Mesenchymal stem cell (in vitro differentiated cells and primary cell): ENCODE data around the gene NDUFV2.
"Not testable (repeated sequence)": the region's sequence is repeated elsewhere in the genome, so short reads cannot be mapped to it uniquely, and the experiment has no call there.

ENCODE experiments used
- DNase-seq: peaks from one replicate; pipeline ENCODE4 v3.0.0-alpha.2; 2013
- H2AFZ ChIP-seq: one replicate; pipeline ENCODE4 v1.6.1; 2013; ENCODE audit warnings: low read depth, mild to moderate bottlenecking, control low read depth, inconsistent platforms, low read length, moderate library complexity
- H2AK5ac ChIP-seq: 2 replicates; pipeline ENCODE4 v1.6.1; 2013; ENCODE audit warnings: low read length, moderate library complexity, mild to moderate bottlenecking, inconsistent platforms; ENCODE audit not compliant: severe bottlenecking
- H2BK120ac ChIP-seq: one replicate; pipeline ENCODE4 v1.6.1; 2013; ENCODE audit warnings: low read depth, mild to moderate bottlenecking, inconsistent platforms, low read length, moderate library complexity
- H2BK12ac ChIP-seq, 2 experiments: one replicate each; pipeline ENCODE4 v1.6.1; 2013; ENCODE audit warnings: inconsistent platforms in 2 of 2, low read length in 2 of 2, mild to moderate bottlenecking in 2 of 2, moderate library complexity in 2 of 2, control low read depth in 1 of 2
- H2BK15ac ChIP-seq: one replicate; pipeline ENCODE4 v1.6.1; 2013; ENCODE audit warnings: mild to moderate bottlenecking, low read depth, inconsistent platforms; ENCODE audit not compliant: poor library complexity, severe bottlenecking
- H2BK5ac ChIP-seq: 2 replicates; pipeline ENCODE4 v1.6.1; 2013; ENCODE audit warnings: low read depth, mild to moderate bottlenecking, low read length, control low read depth, inconsistent platforms; ENCODE audit not compliant: poor library complexity, severe bottlenecking
- H3K14ac ChIP-seq, 2 experiments: one replicate each; pipeline ENCODE4 v1.6.1; 2013; ENCODE audit warnings: inconsistent platforms in 2 of 2, low read length in 2 of 2, control low read depth in 1 of 2, mild to moderate bottlenecking in 1 of 2, moderate library complexity in 1 of 2
- H3K18ac ChIP-seq, 2 experiments: one replicate each; pipeline ENCODE4 v1.6.1; 2013; ENCODE audit warnings: inconsistent platforms in 2 of 2, low read length in 2 of 2, control low read depth in 1 of 2, low read depth in 1 of 2, mild to moderate bottlenecking in 1 of 2
- H3K23ac ChIP-seq, 2 experiments: one replicate each; pipeline ENCODE4 v1.6.1; 2013; ENCODE audit warnings: inconsistent platforms in 2 of 2, low read length in 2 of 2, mild to moderate bottlenecking in 2 of 2, moderate library complexity in 2 of 2, control low read depth in 1 of 2
- H3K27ac ChIP-seq: 2 replicates; pipeline ENCODE4 v1.5.1; 2013; ENCODE audit warnings: mild to moderate bottlenecking, moderate library complexity, low read length, control low read depth, inconsistent platforms; ENCODE audit not compliant: poor library complexity, severe bottlenecking
- H3K27me3 ChIP-seq, 2 experiments: 2 replicates each; pipeline versions ENCODE4 v1.6.1 to v1.7.0; 2013; ENCODE audit warnings: low read length in 2 of 2, mild to moderate bottlenecking in 2 of 2, moderate library complexity in 2 of 2, control low read depth in 1 of 2, inconsistent platforms in 1 of 2; ENCODE audit not compliant: control insufficient read depth in 1 of 2, insufficient read depth in 1 of 2
- H3K36me3 ChIP-seq, 2 experiments: 2 replicates each; pipeline versions ENCODE4 v1.6.1 to v1.7.0; 2013; ENCODE audit warnings: low read length in 2 of 2, control low read depth in 1 of 2, inconsistent platforms in 1 of 2, low read depth in 1 of 2, mild to moderate bottlenecking in 1 of 2; ENCODE audit not compliant: insufficient read depth in 2 of 2, control insufficient read depth in 1 of 2
- H3K4ac ChIP-seq, 2 experiments: one replicate each; pipeline ENCODE4 v1.6.1; 2013; ENCODE audit warnings: inconsistent platforms in 2 of 2, low read length in 2 of 2, mild to moderate bottlenecking in 2 of 2, moderate library complexity in 2 of 2, control low read depth in 1 of 2, low read depth in 1 of 2
- H3K4me1 ChIP-seq: 2 replicates; pipeline ENCODE4 v1.6.1; 2013; ENCODE audit warnings: low read depth, low read length, control low read depth; ENCODE audit not compliant: control insufficient read depth, insufficient read depth
- H3K4me2 ChIP-seq: 2 replicates; pipeline ENCODE4 v1.6.1; 2013; ENCODE audit warnings: low read length, mild to moderate bottlenecking, inconsistent platforms; ENCODE audit not compliant: poor library complexity, severe bottlenecking
- H3K4me3 ChIP-seq, 2 experiments: 2 replicates each; pipeline versions ENCODE4 v1.5.1 to v1.7.0; 2013; ENCODE audit warnings: low read length in 2 of 2, mild to moderate bottlenecking in 2 of 2, control low read depth in 1 of 2, low read depth in 1 of 2; ENCODE audit not compliant: insufficient read depth in 1 of 2
- H3K79me1 ChIP-seq: replicated peaks from 2 replicates; pipeline ENCODE4 v1.6.1; 2013; ENCODE audit warnings: mild to moderate bottlenecking, control low read depth, low read length, inconsistent platforms; ENCODE audit not compliant: poor library complexity, severe bottlenecking
- H3K9ac ChIP-seq: 2 replicates; pipeline ENCODE4 v1.7.0; 2013; ENCODE audit warnings: mild to moderate bottlenecking, low read length, moderate library complexity
- H3K9me3 ChIP-seq: 2 replicates; pipeline ENCODE4 v1.7.0; 2013; ENCODE audit warnings: mild to moderate bottlenecking, low read length; ENCODE audit not compliant: control insufficient read depth
- H4K8ac ChIP-seq: one replicate; pipeline ENCODE4 v1.6.1; 2013; ENCODE audit warnings: inconsistent platforms, mild to moderate bottlenecking, low read length, moderate library complexity
- H4K91ac ChIP-seq: one replicate; pipeline ENCODE4 v1.6.1; 2013; ENCODE audit warnings: mild to moderate bottlenecking, low read length, inconsistent platforms
- WGBS: methylation state at CpG from one replicate; pipeline ENCODE4 v1.1.7; 2013; ENCODE audit warnings: mixed read lengths; 5-methylcytosine and 5-hydroxymethylcytosine counted together

NDUFV2 gene

GRCh38 chr18:9088252-9088651 lies 14.2 kb upstream of the NDUFV2 start:
- Histone ChIP-seq H3K9me3 (no peaks in the 10 kb centered on the region), H3K4me2 (no peak overlapping the region), H3K9ac (no peak overlapping the region), H3K18ac (peak overlapping the region in 1 of 2 experiments; percentile 56), H4K8ac (no peak overlapping the region), H3K4me1 (no peaks in the 10 kb centered on the region), H2AFZ (no peak overlapping the region), H2AK5ac (no peak overlapping the region), H3K4ac (no peak overlapping the region), H3K27ac (no peak overlapping the region), H2BK120ac (no peak overlapping the region), H4K91ac (no peak overlapping the region), H2BK12ac (peak overlapping the region in 1 of 2 experiments; percentile 72), H3K79me1 (no peaks in the 10 kb centered on the region), H3K4me3 (no peak overlapping the region), H3K36me3 (no peaks in the 10 kb centered on the region), H3K27me3 (no peaks in the 10 kb centered on the region), H2BK15ac (no peak overlapping the region), H3K23ac (no peak overlapping the region), H2BK5ac (no peak overlapping the region), H3K14ac (no peak overlapping the region)
- WGBS = 100% methylated on average over 5 of the region's 5 CpGs
- DNase-seq = no peak

GRCh38 chr18:9088727-9089126 lies 13.8 kb upstream of the NDUFV2 start:
- H3K4me2 ChIP-seq, H3K27me3 ChIP-seq, H3K27ac ChIP-seq, H2AFZ ChIP-seq, H2BK120ac ChIP-seq, H3K36me3 ChIP-seq, H3K4me1 ChIP-seq, H3K23ac ChIP-seq, H2BK12ac ChIP-seq, H2AK5ac ChIP-seq, H3K4ac ChIP-seq, H3K9me3 ChIP-seq, H3K79me1 ChIP-seq, H3K9ac ChIP-seq, H2BK15ac ChIP-seq, H3K18ac ChIP-seq, H4K91ac ChIP-seq, H3K4me3 ChIP-seq, H3K14ac ChIP-seq, H2BK5ac ChIP-seq, H4K8ac ChIP-seq, DNase-seq: not testable (repeated sequence)
- WGBS = 96% methylated on average over 2 of the region's 2 CpGs

DNA sequence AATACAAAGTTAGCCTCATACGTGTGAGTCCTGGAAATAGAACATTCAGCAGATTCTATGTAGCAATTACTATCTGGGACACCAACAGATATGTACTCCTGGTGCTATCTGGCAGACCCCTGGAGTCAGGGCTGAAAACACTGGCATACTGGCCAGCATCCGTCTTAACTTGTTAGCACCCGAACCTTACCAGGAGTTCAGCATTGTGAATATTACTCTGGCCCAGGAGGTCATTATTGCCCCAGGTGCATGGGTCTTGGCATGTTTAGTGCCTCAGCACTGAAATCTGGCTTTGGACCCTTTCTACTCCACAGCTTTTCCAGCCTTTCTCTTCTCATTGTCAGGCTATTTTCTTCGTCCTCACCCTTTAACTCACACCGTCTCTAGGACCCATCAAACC lies 11.9 kb upstream of the NDUFV2 start:
- no peak overlapping the region for H3K23ac ChIP-seq
- no peak overlapping the region for H3K9ac ChIP-seq
- H2BK12ac ChIP-seq = peak overlapping the region in 1 of 2 experiments; percentile 71
- H4K91ac ChIP-seq = peak overlapping the region; percentile 43
- no peak overlapping the region for H2BK120ac ChIP-seq
- peak overlapping the region; percentile 16 for H2BK15ac ChIP-seq
- peak overlapping the region in 1 of 2 experiments; percentile 43 for H3K18ac ChIP-seq
- H3K4me2 ChIP-seq = no peak overlapping the region
- WGBS = 91% methylated on average over 5 of the region's 5 CpGs
- no peak overlapping the region for H3K4me3 ChIP-seq
- peak overlapping the region in 1 of 2 experiments; percentile 64 for H3K4ac ChIP-seq
- peaks cover 2% of the 10 kb centered on the region for H3K4me1 ChIP-seq
- H3K27me3 ChIP-seq = no peaks in the 10 kb centered on the region
- H4K8ac ChIP-seq = no peak overlapping the region
- H2AK5ac ChIP-seq = no peak overlapping the region
- DNase-seq = no peak
- H3K9me3 ChIP-seq = no peaks in the 10 kb centered on the region
- H3K79me1 ChIP-seq = no peaks in the 10 kb centered on the region
- no peak overlapping the region for H2BK5ac ChIP-seq
- H2AFZ ChIP-seq = no peak overlapping the region
- no peaks in the 10 kb centered on the region for H3K36me3 ChIP-seq
- no peak overlapping the region for H3K14ac ChIP-seq
- no peak overlapping the region for H3K27ac ChIP-seq

GRCh38 chr18:9091066-9091476 lies 11.4 kb upstream of the NDUFV2 start:
- Histone ChIP-seq H2BK12ac (peak overlapping the region; percentile 0 to 71), H3K27me3 (no peaks in the 10 kb centered on the region), H2AFZ (no peak overlapping the region), H3K9ac (no peak overlapping the region), H3K9me3 (no peaks in the 10 kb centered on the region), H4K91ac (peak overlapping the region; percentile 43), H2BK120ac (no peak overlapping the region), H3K4me3 (no peak overlapping the region), H2BK15ac (peak overlapping the region; percentile 16), H3K79me1 (no peaks in the 10 kb centered on the region), H2AK5ac (no peak overlapping the region), H3K4ac (no peak overlapping the region), H3K18ac (peak overlapping the region in 1 of 2 experiments; percentile 43), H3K36me3 (no peaks in the 10 kb centered on the region), H3K4me1 (peaks cover 2% of the 10 kb centered on the region), H3K27ac (no peak overlapping the region), H4K8ac (no peak overlapping the region), H3K23ac (no peak overlapping the region), H2BK5ac (no peak overlapping the region), H3K4me2 (no peak overlapping the region), H3K14ac (no peak overlapping the region)
- no peak for DNase-seq
- WGBS = 93% methylated on average over 3 of the region's 4 CpGs
